K562 (cell line): ENCODE data around the gene ASIP. TPM values are rescaled to one million over a fixed set of nuclear protein-coding genes. Genes with fewer than 3 reads are reported as not detected.

Experiments
- ATF1 ChIP-seq, 2 experiments: fragments of 450-650 bp in 1 of 2; IDR thresholded peaks; 2 replicates each; pipeline ENCODE4 v1.6.1; 2016; ENCODE audit warnings: missing compliant biosample characterization in 1 of 2, missing genetic modification characterization in 1 of 2
- BDP1 ChIP-seq: IDR thresholded peaks from 3 replicates; pipeline ENCODE4 v1.6.1; 2011; ENCODE audit not compliant: insufficient read length, insufficient read depth
- FOXA3 ChIP-seq, 2 experiments: fragments of 450-650 bp in 1 of 2; sonication (generic) in 1 of 2; formaldehyde crosslinking; IDR thresholded peaks in 1 of 2; conservative IDR thresholded peaks in 1 of 2; 2 replicates each; pipeline versions ENCODE4 v1.4.0 to v1.8.0; 2020 to 2022; ENCODE audit warnings: mild to moderate bottlenecking in 2 of 2, missing genetic modification reagents in 1 of 2
- HNRNPL ChIP-seq: fragments of 200-400 bp; formaldehyde crosslinking; IDR thresholded peaks from 2 replicates; pipeline ENCODE4 v1.6.1; 2017; ENCODE audit warnings: low read depth, mild to moderate bottlenecking, low read length
- RBBP5 ChIP-seq: fragments of 200-600 bp; sonication (generic); IDR thresholded peaks from 2 replicates; pipeline ENCODE4 v1.6.1; 2012; ENCODE audit warnings: borderline replicate concordance, mild to moderate bottlenecking, low read length, control low read depth, inconsistent platforms; ENCODE audit not compliant: insufficient read depth, poor library complexity, severe bottlenecking
- TSC22D4 ChIP-seq: fragments of 450-650 bp; IDR thresholded peaks from 2 replicates; pipeline ENCODE4 v1.6.1; 2016; ENCODE audit warnings: missing genetic modification characterization, missing biosample characterization, control low read depth
- ZBTB8A ChIP-seq: fragments of 450-650 bp; IDR thresholded peaks from 2 replicates; pipeline ENCODE4 v1.6.1; 2018; ENCODE audit warnings: mild to moderate bottlenecking, moderate library complexity; ENCODE audit not compliant: partially characterized antibody
- polyA plus RNA-seq, 8 experiments: library from polyadenylated mRNA; depleted of rRNA in 4 of 8; stranded (reverse) in 5 of 8; unstranded in 3 of 8; fragments of >200 nt; fragmentation: Nextera tagmentation in 2 of 8; fragmentation: Illumina TruSeq in 1 of 8; extraction: Ambion mirVana in 2 of 8; extraction: Trizol in 1 of 8; gene quantifications; 2 replicates each; pipeline versions ENCODE4 v1.2.1 to v1.2.3, GENCODE V29; 2011 to 2014; ENCODE audit warnings: inconsistent platforms in 1 of 8, missing spikeins in 1 of 8
- total RNA-seq, 7 experiments: library from RNA; depleted of rRNA in 6 of 7; stranded (reverse); fragments of >200 nt in 6 of 7; fragmentation: Illumina TruSeq in 2 of 7; extraction: Trizol in 2 of 7; gene quantifications; 2 replicates each; pipeline versions ENCODE4 v1.2.1 to v1.2.3, GENCODE V29; 2011 to 2021; ENCODE audit warnings: low replicate concordance in 1 of 7
- TF ChIP-seq, protein P1 (sequence below), 2 experiments: fragments of 200-800 bp in 1 of 2; sonication (Bioruptor generic) in 1 of 2; sonication (generic) in 1 of 2; formaldehyde crosslinking in 1 of 2; IDR thresholded peaks in 1 of 2; conservative IDR thresholded peaks in 1 of 2; 2 replicates each; pipeline versions ENCODE4 v1.5.0 to v1.6.1; 2016 to 2020; ENCODE audit warnings: missing compliant biosample characterization in 1 of 2, missing genetic modification characterization in 1 of 2, missing genetic modification reagents in 1 of 2
- TF ChIP-seq, protein P2 (sequence below): fragments of 200-800 bp; sonication (Bioruptor generic); IDR thresholded peaks from 2 replicates; pipeline ENCODE4 v1.6.1; 2017; ENCODE audit warnings: missing genetic modification characterization, missing compliant biosample characterization
- TF ChIP-seq, protein P3 (sequence below): fragments of 250-450 bp; sonication (Bioruptor Pico); IDR thresholded peaks from 2 replicates; pipeline ENCODE4 v1.9.0; 2021; ENCODE audit warnings: mild to moderate bottlenecking, inconsistent platforms
- TF ChIP-seq, protein P4 (sequence below): sonication (generic); formaldehyde crosslinking; IDR thresholded peaks from 2 replicates; pipeline ENCODE4 v1.8.1; 2023; ENCODE audit warnings: missing genetic modification reagents, mild to moderate bottlenecking, borderline replicate concordance

Gene ASIP
- total and polyA plus RNA-seq, 9 of the 15 experiments (the other 6 are each of a cell fraction or from before 2014, with no cell fraction given), result not detected

DNA sequence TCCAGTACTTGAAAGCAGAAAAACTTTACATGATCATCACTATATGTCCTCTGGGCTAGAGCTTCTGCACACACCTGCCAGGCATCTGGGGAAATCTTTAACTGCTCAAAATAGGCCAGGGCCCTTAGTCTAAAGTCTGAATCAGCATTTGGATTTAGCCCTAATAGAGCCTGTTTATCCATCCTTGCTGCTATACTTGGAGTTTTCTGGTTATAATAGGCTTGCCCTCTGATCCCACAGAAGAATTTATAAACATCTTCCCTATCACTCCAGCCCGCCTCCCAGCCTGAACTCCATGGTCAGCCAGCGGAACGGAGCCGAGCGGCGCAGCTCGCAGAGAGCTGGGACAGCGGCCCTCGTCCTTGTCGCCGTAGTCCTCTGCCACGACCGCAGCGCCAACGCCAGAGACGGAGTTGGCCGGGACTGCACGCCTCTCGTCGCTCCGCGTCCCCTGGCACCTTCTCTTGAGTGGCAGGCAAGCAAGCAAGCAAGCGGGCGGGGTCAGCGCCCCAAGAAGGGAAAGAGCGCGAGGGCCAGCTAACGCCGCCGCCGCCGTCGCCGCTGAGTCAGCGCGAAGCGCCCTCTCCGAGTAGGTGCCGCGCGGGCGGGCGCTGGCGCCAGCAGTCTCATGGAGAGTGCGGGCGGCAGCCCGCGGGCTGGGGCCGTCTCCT, 25.4 kb upstream of the ASIP start (continued):
- TF ChIP-seq BDP1 (no peak), FOXA3 (CRISPR knock-in tag; conservative IDR thresholded peaks at IDR 0.05 in 1 of 2, IDR thresholded peaks at IDR 0.05 in 1 of 2) (no peak), HNRNPL (peak; percentile 66; the same call in 1 of the 2 replicates), ZBTB8A (no peak), TSC22D4 (tag) (no peak), RBBP5 (peak; percentile 53), ATF1 (CRISPR knock-in tag; IDR thresholded peaks at IDR 0.05) (no peak), ATF1 (tag; IDR thresholded peaks at IDR 0.05) (peak; percentile 50)
- TF ChIP-seq, protein P1, sequence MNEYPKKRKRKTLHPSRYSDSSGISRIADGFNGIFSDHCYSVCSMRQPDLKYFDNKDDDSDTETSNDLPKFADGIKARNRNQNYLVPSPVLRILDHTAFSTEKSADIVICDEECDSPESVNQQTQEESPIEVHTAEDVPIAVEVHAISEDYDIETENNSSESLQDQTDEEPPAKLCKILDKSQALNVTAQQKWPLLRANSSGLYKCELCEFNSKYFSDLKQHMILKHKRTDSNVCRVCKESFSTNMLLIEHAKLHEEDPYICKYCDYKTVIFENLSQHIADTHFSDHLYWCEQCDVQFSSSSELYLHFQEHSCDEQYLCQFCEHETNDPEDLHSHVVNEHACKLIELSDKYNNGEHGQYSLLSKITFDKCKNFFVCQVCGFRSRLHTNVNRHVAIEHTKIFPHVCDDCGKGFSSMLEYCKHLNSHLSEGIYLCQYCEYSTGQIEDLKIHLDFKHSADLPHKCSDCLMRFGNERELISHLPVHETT (CRISPR knock-in tag; conservative IDR thresholded peaks at IDR 0.05 in 1 of 2, IDR thresholded peaks at IDR 0.05 in 1 of 2), result no peak
- TF ChIP-seq, protein P2, sequence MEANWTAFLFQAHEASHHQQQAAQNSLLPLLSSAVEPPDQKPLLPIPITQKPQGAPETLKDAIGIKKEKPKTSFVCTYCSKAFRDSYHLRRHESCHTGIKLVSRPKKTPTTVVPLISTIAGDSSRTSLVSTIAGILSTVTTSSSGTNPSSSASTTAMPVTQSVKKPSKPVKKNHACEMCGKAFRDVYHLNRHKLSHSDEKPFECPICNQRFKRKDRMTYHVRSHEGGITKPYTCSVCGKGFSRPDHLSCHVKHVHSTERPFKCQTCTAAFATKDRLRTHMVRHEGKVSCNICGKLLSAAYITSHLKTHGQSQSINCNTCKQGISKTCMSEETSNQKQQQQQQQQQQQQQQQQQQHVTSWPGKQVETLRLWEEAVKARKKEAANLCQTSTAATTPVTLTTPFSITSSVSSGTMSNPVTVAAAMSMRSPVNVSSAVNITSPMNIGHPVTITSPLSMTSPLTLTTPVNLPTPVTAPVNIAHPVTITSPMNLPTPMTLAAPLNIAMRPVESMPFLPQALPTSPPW (CRISPR knock-in tag), result peak; percentile 70
- TF ChIP-seq, protein P3, sequence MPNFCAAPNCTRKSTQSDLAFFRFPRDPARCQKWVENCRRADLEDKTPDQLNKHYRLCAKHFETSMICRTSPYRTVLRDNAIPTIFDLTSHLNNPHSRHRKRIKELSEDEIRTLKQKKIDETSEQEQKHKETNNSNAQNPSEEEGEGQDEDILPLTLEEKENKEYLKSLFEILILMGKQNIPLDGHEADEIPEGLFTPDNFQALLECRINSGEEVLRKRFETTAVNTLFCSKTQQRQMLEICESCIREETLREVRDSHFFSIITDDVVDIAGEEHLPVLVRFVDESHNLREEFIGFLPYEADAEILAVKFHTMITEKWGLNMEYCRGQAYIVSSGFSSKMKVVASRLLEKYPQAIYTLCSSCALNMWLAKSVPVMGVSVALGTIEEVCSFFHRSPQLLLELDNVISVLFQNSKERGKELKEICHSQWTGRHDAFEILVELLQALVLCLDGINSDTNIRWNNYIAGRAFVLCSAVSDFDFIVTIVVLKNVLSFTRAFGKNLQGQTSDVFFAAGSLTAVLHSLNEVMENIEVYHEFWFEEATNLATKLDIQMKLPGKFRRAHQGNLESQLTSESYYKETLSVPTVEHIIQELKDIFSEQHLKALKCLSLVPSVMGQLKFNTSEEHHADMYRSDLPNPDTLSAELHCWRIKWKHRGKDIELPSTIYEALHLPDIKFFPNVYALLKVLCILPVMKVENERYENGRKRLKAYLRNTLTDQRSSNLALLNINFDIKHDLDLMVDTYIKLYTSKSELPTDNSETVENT (CRISPR knock-in tag), result no peak; the same call in 1 of the 2 replicates
- TF ChIP-seq, protein P4, sequence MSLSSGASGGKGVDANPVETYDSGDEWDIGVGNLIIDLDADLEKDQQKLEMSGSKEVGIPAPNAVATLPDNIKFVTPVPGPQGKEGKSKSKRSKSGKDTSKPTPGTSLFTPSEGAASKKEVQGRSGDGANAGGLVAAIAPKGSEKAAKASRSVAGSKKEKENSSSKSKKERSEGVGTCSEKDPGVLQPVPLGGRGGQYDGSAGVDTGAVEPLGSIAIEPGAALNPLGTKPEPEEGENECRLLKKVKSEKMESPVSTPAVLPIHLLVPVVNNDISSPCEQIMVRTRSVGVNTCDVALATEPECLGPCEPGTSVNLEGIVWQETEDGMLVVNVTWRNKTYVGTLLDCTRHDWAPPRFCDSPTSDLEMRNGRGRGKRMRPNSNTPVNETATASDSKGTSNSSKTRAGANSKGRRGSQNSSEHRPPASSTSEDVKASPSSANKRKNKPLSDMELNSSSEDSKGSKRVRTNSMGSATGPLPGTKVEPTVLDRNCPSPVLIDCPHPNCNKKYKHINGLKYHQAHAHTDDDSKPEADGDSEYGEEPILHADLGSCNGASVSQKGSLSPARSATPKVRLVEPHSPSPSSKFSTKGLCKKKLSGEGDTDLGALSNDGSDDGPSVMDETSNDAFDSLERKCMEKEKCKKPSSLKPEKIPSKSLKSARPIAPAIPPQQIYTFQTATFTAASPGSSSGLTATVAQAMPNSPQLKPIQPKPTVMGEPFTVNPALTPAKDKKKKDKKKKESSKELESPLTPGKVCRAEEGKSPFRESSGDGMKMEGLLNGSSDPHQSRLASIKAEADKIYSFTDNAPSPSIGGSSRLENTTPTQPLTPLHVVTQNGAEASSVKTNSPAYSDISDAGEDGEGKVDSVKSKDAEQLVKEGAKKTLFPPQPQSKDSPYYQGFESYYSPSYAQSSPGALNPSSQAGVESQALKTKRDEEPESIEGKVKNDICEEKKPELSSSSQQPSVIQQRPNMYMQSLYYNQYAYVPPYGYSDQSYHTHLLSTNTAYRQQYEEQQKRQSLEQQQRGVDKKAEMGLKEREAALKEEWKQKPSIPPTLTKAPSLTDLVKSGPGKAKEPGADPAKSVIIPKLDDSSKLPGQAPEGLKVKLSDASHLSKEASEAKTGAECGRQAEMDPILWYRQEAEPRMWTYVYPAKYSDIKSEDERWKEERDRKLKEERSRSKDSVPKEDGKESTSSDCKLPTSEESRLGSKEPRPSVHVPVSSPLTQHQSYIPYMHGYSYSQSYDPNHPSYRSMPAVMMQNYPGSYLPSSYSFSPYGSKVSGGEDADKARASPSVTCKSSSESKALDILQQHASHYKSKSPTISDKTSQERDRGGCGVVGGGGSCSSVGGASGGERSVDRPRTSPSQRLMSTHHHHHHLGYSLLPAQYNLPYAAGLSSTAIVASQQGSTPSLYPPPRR (CRISPR knock-in tag), result no peak
- TF ChIP-seq, all 486 proteins: peak for 63
